ENCODE data around the gene RIPOR2. TPM values are rescaled to one million over a fixed set of nuclear protein-coding genes. Genes with fewer than 3 reads are reported as not detected.

The RIPOR2 gene
- total RNA-seq, 1 experiment from 2014 or later, result 0.47 TPM

- H3K36me3 Mint-ChIP-seq (ENCODE audit: insufficient read depth, unreplicated experiment), result no peaks in the 10 kb centered on the region
- no peak for DNase-seq
- no peak overlapping the region for H3K4me3 Mint-ChIP-seq (ENCODE audit: low read depth, unreplicated experiment)
- peaks cover 4% of the 10 kb centered on the region for H3K9me3 Mint-ChIP-seq (ENCODE audit: low read depth, unreplicated experiment)
- no peaks in the 10 kb centered on the region for H3K4me1 Mint-ChIP-seq (ENCODE audit: low read depth, unreplicated experiment)
- CTCF ChIA-PET, result no interaction called here
- intact Hi-C loops (cut with micrococcal nuclease; ENCODE audit: unreplicated experiment), result no loop called here
- peaks cover 32% of the 10 kb centered on the region for H3K27me3 Mint-ChIP-seq (ENCODE audit: unreplicated experiment)
- H3K27ac Mint-ChIP-seq (ENCODE audit: unreplicated experiment), result no peak overlapping the region
- no TSS peak for BruUV-seq (replicated peaks)
- no peak for TF ChIP-seq CTCF (IDR thresholded peaks at IDR 0.05; ENCODE audit: unreplicated experiment)
Measured at GRCh38 chr6:24838081-24838480, 97.7 kb downstream of the RIPOR2 start.

- H3K9me3 Mint-ChIP-seq (ENCODE audit: low read depth, unreplicated experiment), result peaks cover 4% of the 10 kb centered on the region
- H3K4me1 Mint-ChIP-seq (ENCODE audit: low read depth, unreplicated experiment), result peaks cover 8% of the 10 kb centered on the region
- no peak overlapping the region for H3K4me3 Mint-ChIP-seq (ENCODE audit: low read depth, unreplicated experiment)
- TF ChIP-seq CTCF (IDR thresholded peaks at IDR 0.05; ENCODE audit: unreplicated experiment), result no peak
- CTCF ChIA-PET, result interaction anchor here (0.7 kb wide), 1 partner anchor 9 kb away, joined by 6 read pairs; no protein-coding TSS in a partner anchor
- no peak for DNase-seq
- no peaks in the 10 kb centered on the region for H3K36me3 Mint-ChIP-seq (ENCODE audit: insufficient read depth, unreplicated experiment)
- H3K27ac Mint-ChIP-seq (ENCODE audit: unreplicated experiment), result no peak overlapping the region
- H3K27me3 Mint-ChIP-seq (ENCODE audit: unreplicated experiment), result peaks cover 12% of the 10 kb centered on the region
- BruUV-seq (replicated peaks), result no TSS peak
- intact Hi-C loops (cut with micrococcal nuclease; ENCODE audit: unreplicated experiment), result no loop called here
Measured at GRCh38 chr6:24836109-24836508, 99.7 kb downstream of the RIPOR2 start.

DNA sequence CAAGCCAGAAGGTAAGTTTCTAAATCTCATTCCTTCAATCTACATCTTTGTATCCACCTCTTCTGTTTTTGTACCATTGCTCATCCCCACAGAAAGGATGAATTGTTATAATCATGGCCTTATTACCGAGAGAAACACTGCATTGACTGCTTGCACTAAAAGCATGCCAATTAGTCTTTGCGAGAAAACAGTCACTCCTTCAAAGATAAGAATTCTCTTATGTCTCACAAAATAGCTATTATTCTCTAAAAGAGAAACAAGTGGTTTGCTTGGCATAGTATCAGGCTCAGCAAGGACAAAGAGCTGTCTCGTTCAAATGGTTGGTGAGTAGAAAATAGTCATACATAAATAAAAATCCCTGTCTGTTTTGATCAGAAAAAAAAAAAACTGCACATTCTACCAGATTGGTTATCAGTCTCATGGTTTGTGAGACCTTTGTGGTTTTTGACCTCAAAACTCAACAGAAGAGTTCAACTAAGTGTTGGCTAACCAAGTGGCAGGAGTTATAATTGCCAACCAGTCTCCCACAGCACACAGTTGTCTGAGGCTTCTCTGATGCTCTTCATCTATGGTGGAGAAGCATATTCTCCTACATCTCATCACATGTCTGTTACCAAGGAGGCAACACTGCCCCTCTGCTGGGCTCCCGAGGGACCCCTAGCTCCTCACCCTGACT, 101.9 kb downstream of the RIPOR2 start:
- no peak for TF ChIP-seq CTCF (IDR thresholded peaks at IDR 0.05; ENCODE audit: unreplicated experiment)
- BruUV-seq (replicated peaks), result no TSS peak
- Mint-ChIP-seq H3K27ac (ENCODE audit: unreplicated experiment) (no peak overlapping the region), H3K4me1 (ENCODE audit: low read depth, unreplicated experiment) (peaks cover 18% of the 10 kb centered on the region), H3K36me3 (ENCODE audit: insufficient read depth, unreplicated experiment) (no peaks in the 10 kb centered on the region), H3K9me3 (ENCODE audit: low read depth, unreplicated experiment) (peaks cover 4% of the 10 kb centered on the region), H3K27me3 (ENCODE audit: unreplicated experiment) (no peaks in the 10 kb centered on the region), H3K4me3 (ENCODE audit: low read depth, unreplicated experiment) (no peak overlapping the region)
- DNase-seq, result no peak
- intact Hi-C loops (cut with micrococcal nuclease; ENCODE audit: unreplicated experiment), result no loop called here
- CTCF ChIA-PET, result interaction anchor here (1.0 kb wide), 2 partner anchors 154 to 184 kb away, joined by 3 read pairs; no protein-coding TSS in a partner anchor

GRCh38 chr6:24832794-24833193, 103.0 kb downstream of the RIPOR2 start:
- Mint-ChIP-seq H3K27ac (ENCODE audit: unreplicated experiment) (no peak overlapping the region), H3K4me1 (ENCODE audit: low read depth, unreplicated experiment) (peaks cover 28% of the 10 kb centered on the region), H3K27me3 (ENCODE audit: unreplicated experiment) (no peaks in the 10 kb centered on the region), H3K9me3 (ENCODE audit: low read depth, unreplicated experiment) (peaks cover 4% of the 10 kb centered on the region), H3K4me3 (ENCODE audit: low read depth, unreplicated experiment) (no peak overlapping the region), H3K36me3 (ENCODE audit: insufficient read depth, unreplicated experiment) (no peaks in the 10 kb centered on the region)
- TF ChIP-seq CTCF (IDR thresholded peaks at IDR 0.05; ENCODE audit: unreplicated experiment), result no peak
- CTCF ChIA-PET, result interaction anchor here (0.8 kb wide), 1 partner anchor 8 kb away, joined by 3 read pairs; no protein-coding TSS in a partner anchor
- BruUV-seq (replicated peaks), result no TSS peak
- intact Hi-C loops (cut with micrococcal nuclease; ENCODE audit: unreplicated experiment), result no loop called here
- no peak for DNase-seq
